ENCODE results near the gene PLPP1. TPM values are rescaled to one million over a fixed set of nuclear protein-coding genes. Genes with fewer than 3 reads are reported as not detected.

The PLPP1 gene
- polyA plus RNA-seq, 2 of the 4 experiments (the other 2 are of a cell fraction) = 37.7 to 71.6 TPM

- Histone ChIP-seq H3K4me1 (peaks cover 20% of the 10 kb centered on the region), H3K4me3 (no peak overlapping the region), H3K4me2 (peak overlapping the region; percentile 19; the same call in 2 of the 3 replicates), H3K27ac (no peak overlapping the region), H3K9me3 (no peaks in the 10 kb centered on the region)
- CTCF ChIA-PET = interaction anchor here (0.5 to 0.8 kb wide), 3 partner anchors 14 to 240 kb away, joined by 3 read pairs; partner anchors contain the start of gene MTREX
- POLR2A ChIA-PET = no interaction called here
- ATAC-seq (no peak), DNase-seq (ENCODE audit: low read depth in 1 of 2, low spot score in 1 of 2) (no peak), FAIRE-seq (no peak)
- 83% methylated on average over 2 of the region's 2 CpGs for WGBS (ENCODE audit: missing lambda C conversion rate)
- TF ChIP-seq JUNB (IDR thresholded peaks at IDR 0.05) = no peak
- no peak for TF ChIP-seq TFCP2L1 (CRISPR knock-in tag; IDR thresholded peaks at IDR 0.05)
- no peak for TF ChIP-seq FOXS1 (CRISPR knock-in tag; IDR thresholded peaks at IDR 0.05)
- TF ChIP-seq SREBF2 (IDR thresholded peaks at IDR 0.05) = no peak
- TF ChIP-seq CEBPB (IDR thresholded peaks at IDR 0.05) = 0 out of 4 replicates have a peak, but pooled peaks of 1 of the 2 experiments have one; percentile 18
- TF ChIP-seq KDM1A (IDR thresholded peaks at IDR 0.05; ENCODE audit: low read depth) = no peak
- no peak for TF ChIP-seq NPAS2 (CRISPR knock-in tag; IDR thresholded peaks at IDR 0.05; ENCODE audit: borderline replicate concordance)
- no peak for TF ChIP-seq CHD4 (IDR thresholded peaks at IDR 0.05; ENCODE audit: borderline replicate concordance)
- no peak for TF ChIP-seq HDAC2 (IDR thresholded peaks at IDR 0.05)
Observed at GRCh38 chr5:55547781-55548180, 13.0 kb upstream of the PLPP1 start.

- Histone ChIP-seq H3K9me3 (no peaks in the 10 kb centered on the region), H3K4me1 (peaks cover 20% of the 10 kb centered on the region), H3K27ac (no peak overlapping the region), H3K4me3 (no peak overlapping the region), H3K4me2 (peak overlapping the region; percentile 19; the same call in 1 of the 3 replicates)
- WGBS (ENCODE audit: missing lambda C conversion rate) = 41% methylated on average over 2 of the region's 2 CpGs
- TF ChIP-seq, protein P1, sequence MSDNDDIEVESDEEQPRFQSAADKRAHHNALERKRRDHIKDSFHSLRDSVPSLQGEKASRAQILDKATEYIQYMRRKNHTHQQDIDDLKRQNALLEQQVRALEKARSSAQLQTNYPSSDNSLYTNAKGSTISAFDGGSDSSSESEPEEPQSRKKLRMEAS (IDR thresholded peaks at IDR 0.05) = no peak
- no peak for TF ChIP-seq RNF2 (IDR thresholded peaks at IDR 0.05; ENCODE audit: borderline replicate concordance, low read depth)
- TF ChIP-seq CHD4 (IDR thresholded peaks at IDR 0.05; ENCODE audit: borderline replicate concordance) = no peak
- no peak for TF ChIP-seq RARB (CRISPR knock-in tag; IDR thresholded peaks at IDR 0.05)
- no peak for TF ChIP-seq CBX8 (IDR thresholded peaks at IDR 0.05)
- TF ChIP-seq, protein P2, sequence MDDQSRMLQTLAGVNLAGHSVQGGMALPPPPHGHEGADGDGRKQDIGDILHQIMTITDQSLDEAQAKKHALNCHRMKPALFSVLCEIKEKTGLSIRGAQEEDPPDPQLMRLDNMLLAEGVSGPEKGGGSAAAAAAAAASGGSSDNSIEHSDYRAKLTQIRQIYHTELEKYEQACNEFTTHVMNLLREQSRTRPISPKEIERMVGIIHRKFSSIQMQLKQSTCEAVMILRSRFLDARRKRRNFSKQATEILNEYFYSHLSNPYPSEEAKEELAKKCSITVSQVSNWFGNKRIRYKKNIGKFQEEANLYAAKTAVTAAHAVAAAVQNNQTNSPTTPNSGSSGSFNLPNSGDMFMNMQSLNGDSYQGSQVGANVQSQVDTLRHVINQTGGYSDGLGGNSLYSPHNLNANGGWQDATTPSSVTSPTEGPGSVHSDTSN (IDR thresholded peaks at IDR 0.05) = no peak
- no peak for TF ChIP-seq ZFP36 (IDR thresholded peaks at IDR 0.05; ENCODE audit: borderline replicate concordance, partially characterized antibody)
- no peak for TF ChIP-seq JUN (IDR thresholded peaks at IDR 0.05)
- TF ChIP-seq ZNF302 (CRISPR knock-in tag; IDR thresholded peaks at IDR 0.05) = no peak
- TF ChIP-seq KDM1A (IDR thresholded peaks at IDR 0.05; ENCODE audit: low read depth) = no peak
- TF ChIP-seq ZC3H11A (IDR thresholded peaks at IDR 0.05) = no peak
- TF ChIP-seq MAFK (IDR thresholded peaks at IDR 0.05; ENCODE audit: partially characterized antibody) = no peak
- TF ChIP-seq PHF8 (IDR thresholded peaks at IDR 0.05; ENCODE audit: borderline replicate concordance, low read depth) = no peak
- TF ChIP-seq NR3C1 (IDR thresholded peaks at IDR 0.05) = no peak
- no peak for TF ChIP-seq POLR2AphosphoS2 (conservative IDR thresholded peaks at IDR 0.05; ENCODE audit: low read length)
- CTCF ChIA-PET = interaction anchor here (0.8 kb wide), 1 partner anchor 15 kb away, joined by 3 read pairs; no protein-coding TSS in a partner anchor
- ATAC-seq (peak; percentile 71 to 76; a peak in 4 of 6 replicates), DNase-seq (ENCODE audit: low read depth in 1 of 2, low spot score in 1 of 2) (no peak), FAIRE-seq (no peak)
- POLR2A ChIA-PET = no interaction called here
Observed at GRCh38 chr5:55546947-55547346, 12.2 kb upstream of the PLPP1 start.

DNA sequence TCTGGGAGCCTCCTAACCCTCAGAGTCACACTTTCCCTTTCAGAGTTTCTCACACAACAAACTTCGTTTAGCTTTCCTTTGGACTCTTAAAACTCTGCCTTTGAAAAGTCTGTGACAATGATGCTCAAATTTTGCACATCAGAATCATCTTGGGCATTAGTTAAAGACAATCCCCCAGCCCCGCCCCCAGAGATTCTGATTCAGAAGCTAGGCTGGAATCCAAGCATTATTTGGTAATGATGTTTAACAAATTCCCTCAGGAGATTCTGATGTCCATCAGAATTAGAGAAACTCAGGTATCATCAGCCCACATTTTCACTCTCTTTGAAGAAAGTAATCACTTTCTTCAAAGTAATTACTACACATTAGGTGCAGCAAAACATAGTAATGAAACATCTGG, 9.6 kb upstream of the PLPP1 start:
- DNase-seq (ENCODE audit: low read depth in 1 of 2, low spot score in 1 of 2) = no peak
- Histone ChIP-seq H3K4me2 (no peak overlapping the region), H3K4me1 (peaks cover 20% of the 10 kb centered on the region), H3K9me3 (no peaks in the 10 kb centered on the region), H3K4me3 (no peak overlapping the region), H3K27ac (no peak overlapping the region)
- FAIRE-seq = no peak
- no peak for TF ChIP-seq JUNB (IDR thresholded peaks at IDR 0.05)
- no peak for TF ChIP-seq MAZ (IDR thresholded peaks at IDR 0.05; ENCODE audit: borderline replicate concordance, low read depth, low read length)
- TF ChIP-seq, protein P3, sequence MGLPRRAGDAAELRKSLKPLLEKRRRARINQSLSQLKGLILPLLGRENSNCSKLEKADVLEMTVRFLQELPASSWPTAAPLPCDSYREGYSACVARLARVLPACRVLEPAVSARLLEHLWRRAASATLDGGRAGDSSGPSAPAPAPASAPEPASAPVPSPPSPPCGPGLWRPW (IDR thresholded peaks at IDR 0.05) = no peak
- TF ChIP-seq MYC (IDR thresholded peaks at IDR 0.05; ENCODE audit: borderline replicate concordance, low read length) = no peak
- TF ChIP-seq FOSB (CRISPR knock-in tag; IDR thresholded peaks at IDR 0.05) = no peak
- TF ChIP-seq HEYL (CRISPR knock-in tag; IDR thresholded peaks at IDR 0.05) = no peak
- TF ChIP-seq HOXB5 (CRISPR knock-in tag; IDR thresholded peaks at IDR 0.05) = no peak
- TF ChIP-seq POLR2A (IDR thresholded peaks at IDR 0.05; ENCODE audit: low read length) = no peak
- no peak for TF ChIP-seq BHLHE40 (IDR thresholded peaks at IDR 0.05; ENCODE audit: low read depth, low read length)
- no peak for TF ChIP-seq KDM1A (IDR thresholded peaks at IDR 0.05; ENCODE audit: low read depth)
- TF ChIP-seq POLR2AphosphoS2 (conservative IDR thresholded peaks at IDR 0.05; ENCODE audit: low read length) = no peak
- TF ChIP-seq ESRRA (IDR thresholded peaks at IDR 0.05; ENCODE audit: borderline replicate concordance, low read length) = no peak
- no peak for TF ChIP-seq RARB (CRISPR knock-in tag; IDR thresholded peaks at IDR 0.05)
- TF ChIP-seq ZFP36 (IDR thresholded peaks at IDR 0.05; ENCODE audit: borderline replicate concordance, partially characterized antibody) = no peak
- TF ChIP-seq EP300 (IDR thresholded peaks at IDR 0.05) = no peak
- ChIA-PET CTCF (interaction anchor here (0.5 kb wide), 1 partner anchor 11 kb away, joined by 4 read pairs; no protein-coding TSS in a partner anchor), POLR2A (no interaction called here)
- 70% methylated on average over 2 of the region's 2 CpGs for WGBS (ENCODE audit: missing lambda C conversion rate)
- ATAC-seq = no peak

Measured in A549 (cell line).